ENCODE measurements around the gene GRID1.

DNA sequence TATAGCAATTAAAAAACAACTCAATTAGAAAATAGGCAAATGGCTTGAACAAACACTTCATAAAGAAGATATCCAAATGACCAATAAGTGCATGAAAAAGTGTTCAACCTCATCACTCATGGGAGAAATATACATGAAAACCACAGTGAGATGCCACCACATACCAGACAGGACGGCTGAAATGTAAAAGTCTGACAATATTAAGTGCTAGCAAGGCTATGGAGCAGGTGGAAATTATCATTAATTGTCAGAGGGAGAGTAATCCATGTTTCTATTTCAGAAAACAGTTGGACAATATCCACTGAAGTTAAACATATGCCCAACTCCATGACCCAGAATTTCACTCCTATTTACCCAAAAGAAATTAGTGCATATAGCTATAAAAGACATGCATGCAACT, 42.6 kb upstream of the GRID1 start:
- no peak for TF ChIP-seq NR3C1 (CRISPR knock-in tag; IDR thresholded peaks at IDR 0.05)
- TF ChIP-seq RBM14 (IDR thresholded peaks at IDR 0.05; ENCODE audit: borderline replicate concordance, insufficient read depth, low read depth, low read length) = no peak
- TF ChIP-seq PTBP1 (IDR thresholded peaks at IDR 0.05; ENCODE audit: low read depth, low read length) = no peak
- no peak for TF ChIP-seq GABPA (tag; conservative IDR thresholded peaks at IDR 0.05; ENCODE audit: low read depth)
- TF ChIP-seq ASH1L (IDR thresholded peaks at IDR 0.05; ENCODE audit: borderline replicate concordance, low read depth, partially characterized antibody) = no peak
- TF ChIP-seq, protein P1, sequence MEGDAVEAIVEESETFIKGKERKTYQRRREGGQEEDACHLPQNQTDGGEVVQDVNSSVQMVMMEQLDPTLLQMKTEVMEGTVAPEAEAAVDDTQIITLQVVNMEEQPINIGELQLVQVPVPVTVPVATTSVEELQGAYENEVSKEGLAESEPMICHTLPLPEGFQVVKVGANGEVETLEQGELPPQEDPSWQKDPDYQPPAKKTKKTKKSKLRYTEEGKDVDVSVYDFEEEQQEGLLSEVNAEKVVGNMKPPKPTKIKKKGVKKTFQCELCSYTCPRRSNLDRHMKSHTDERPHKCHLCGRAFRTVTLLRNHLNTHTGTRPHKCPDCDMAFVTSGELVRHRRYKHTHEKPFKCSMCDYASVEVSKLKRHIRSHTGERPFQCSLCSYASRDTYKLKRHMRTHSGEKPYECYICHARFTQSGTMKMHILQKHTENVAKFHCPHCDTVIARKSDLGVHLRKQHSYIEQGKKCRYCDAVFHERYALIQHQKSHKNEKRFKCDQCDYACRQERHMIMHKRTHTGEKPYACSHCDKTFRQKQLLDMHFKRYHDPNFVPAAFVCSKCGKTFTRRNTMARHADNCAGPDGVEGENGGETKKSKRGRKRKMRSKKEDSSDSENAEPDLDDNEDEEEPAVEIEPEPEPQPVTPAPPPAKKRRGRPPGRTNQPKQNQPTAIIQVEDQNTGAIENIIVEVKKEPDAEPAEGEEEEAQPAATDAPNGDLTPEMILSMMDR (IDR thresholded peaks at IDR 0.05 in 2 of 3, conservative IDR thresholded peaks at IDR 0.05 in 1 of 3; ENCODE audit: insufficient read depth in 2 of 3, low read depth in 1 of 3, low read length in 3 of 3) = no peak
- no peak for TF ChIP-seq CEBPB (tag; IDR thresholded peaks at IDR 0.05)
- TF ChIP-seq, protein P2, sequence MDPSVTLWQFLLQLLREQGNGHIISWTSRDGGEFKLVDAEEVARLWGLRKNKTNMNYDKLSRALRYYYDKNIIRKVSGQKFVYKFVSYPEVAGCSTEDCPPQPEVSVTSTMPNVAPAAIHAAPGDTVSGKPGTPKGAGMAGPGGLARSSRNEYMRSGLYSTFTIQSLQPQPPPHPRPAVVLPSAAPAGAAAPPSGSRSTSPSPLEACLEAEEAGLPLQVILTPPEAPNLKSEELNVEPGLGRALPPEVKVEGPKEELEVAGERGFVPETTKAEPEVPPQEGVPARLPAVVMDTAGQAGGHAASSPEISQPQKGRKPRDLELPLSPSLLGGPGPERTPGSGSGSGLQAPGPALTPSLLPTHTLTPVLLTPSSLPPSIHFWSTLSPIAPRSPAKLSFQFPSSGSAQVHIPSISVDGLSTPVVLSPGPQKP (CRISPR knock-in tag; IDR thresholded peaks at IDR 0.05) = no peak
- TF ChIP-seq, protein P3, sequence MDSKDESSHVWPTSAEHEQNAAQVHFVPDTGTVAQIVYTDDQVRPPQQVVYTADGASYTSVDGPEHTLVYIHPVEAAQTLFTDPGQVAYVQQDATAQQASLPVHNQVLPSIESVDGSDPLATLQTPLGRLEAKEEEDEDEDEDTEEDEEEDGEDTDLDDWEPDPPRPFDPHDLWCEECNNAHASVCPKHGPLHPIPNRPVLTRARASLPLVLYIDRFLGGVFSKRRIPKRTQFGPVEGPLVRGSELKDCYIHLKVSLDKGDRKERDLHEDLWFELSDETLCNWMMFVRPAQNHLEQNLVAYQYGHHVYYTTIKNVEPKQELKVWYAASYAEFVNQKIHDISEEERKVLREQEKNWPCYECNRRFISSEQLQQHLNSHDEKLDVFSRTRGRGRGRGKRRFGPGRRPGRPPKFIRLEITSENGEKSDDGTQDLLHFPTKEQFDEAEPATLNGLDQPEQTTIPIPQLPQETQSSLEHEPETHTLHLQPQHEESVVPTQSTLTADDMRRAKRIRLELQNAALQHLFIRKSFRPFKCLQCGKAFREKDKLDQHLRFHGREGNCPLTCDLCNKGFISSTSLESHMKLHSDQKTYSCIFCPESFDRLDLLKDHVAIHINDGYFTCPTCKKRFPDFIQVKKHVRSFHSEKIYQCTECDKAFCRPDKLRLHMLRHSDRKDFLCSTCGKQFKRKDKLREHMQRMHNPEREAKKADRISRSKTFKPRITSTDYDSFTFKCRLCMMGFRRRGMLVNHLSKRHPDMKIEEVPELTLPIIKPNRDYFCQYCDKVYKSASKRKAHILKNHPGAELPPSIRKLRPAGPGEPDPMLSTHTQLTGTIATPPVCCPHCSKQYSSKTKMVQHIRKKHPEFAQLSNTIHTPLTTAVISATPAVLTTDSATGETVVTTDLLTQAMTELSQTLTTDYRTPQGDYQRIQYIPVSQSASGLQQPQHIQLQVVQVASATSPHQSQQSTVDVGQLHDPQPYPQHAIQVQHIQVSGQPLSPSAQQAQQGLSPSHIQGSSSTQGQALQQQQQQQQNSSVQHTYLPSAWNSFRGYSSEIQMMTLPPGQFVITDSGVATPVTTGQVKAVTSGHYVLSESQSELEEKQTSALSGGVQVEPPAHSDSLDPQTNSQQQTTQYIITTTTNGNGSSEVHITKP (IDR thresholded peaks at IDR 0.05; ENCODE audit: partially characterized antibody) = no peak
- TF ChIP-seq ZC3H11A (IDR thresholded peaks at IDR 0.05; ENCODE audit: low read depth, low read length) = no peak
- no peak for TF ChIP-seq ZC3H4 (CRISPR knock-in tag; IDR thresholded peaks at IDR 0.05; ENCODE audit: borderline replicate concordance)
- TF ChIP-seq ZNF282 (CRISPR knock-in tag; IDR thresholded peaks at IDR 0.05) = no peak
